PC-3 (cell line): ENCODE measurements around the gene RAB8A. TPM values are rescaled to one million over a fixed set of nuclear protein-coding genes. Genes with fewer than 3 reads are reported as not detected.
A peak's percentile ranks its signal among the peaks of the same experiment; 100 is the strongest.

Experiments used
- ATAC-seq: fragments of 200-7000 bp; cut with Tn5 transposase; 2 replicates; pipeline ENCODE4 v1.9.1; 2020; ENCODE audit warnings: mild to moderate bottlenecking, moderate library complexity
- BruUV-seq: library from RNA; stranded (reverse); fragments of 400-500 nt; replicated peaks from 2 replicates; lab custom pipeline; 2021; lab: Mats Ljungman, UMichigan
- CTCF ChIA-PET: fragments of 300-600 bp; sonication (Branson Sonifier 250); formaldehyde crosslinking; loops from one replicate; lab custom pipeline; 2022; ENCODE audit warnings: antibody characterized with exemption; lab: Charles Lee
- POLR2A ChIA-PET: fragments of 300-600 bp; sonication (Branson Sonifier 250); formaldehyde crosslinking; loops from one replicate; lab custom pipeline; 2022; ENCODE audit warnings: antibody characterized with exemption; ENCODE audit not compliant: unreplicated experiment; lab: Charles Lee
- DNase-seq: peaks from one replicate; pipeline ENCODE4 v3.0.0-alpha.2; 2015
- H2AFZ ChIP-seq: fragments of 300-600 bp; sonication (generic); 2 replicates; pipeline ENCODE4 v1.6.0; 2016; ENCODE audit warnings: antibody characterized with exemption, low read length
- H3F3A ChIP-seq: fragments of 300-600 bp; sonication (generic); one replicate; pipeline ENCODE4 v1.6.0; 2017; ENCODE audit warnings: antibody characterized with exemption, low read length, control low read depth, mild to moderate bottlenecking; ENCODE audit not compliant: unreplicated experiment
- H3K27ac ChIP-seq: fragments of 300-600 bp; sonication (generic); 2 replicates; pipeline ENCODE4 v1.5.1; 2016; ENCODE audit warnings: mild to moderate bottlenecking, low read length
- H3K27me3 ChIP-seq: fragments of 300-600 bp; sonication (generic); 2 replicates; pipeline ENCODE4 v1.6.1; 2016; ENCODE audit warnings: low read length, mixed read lengths
- H3K36me3 ChIP-seq: fragments of 300-600 bp; sonication (generic); 2 replicates; pipeline ENCODE4 v1.6.1; 2016; ENCODE audit warnings: low read depth, mixed run types, low read length, mixed read lengths
- H3K4me1 ChIP-seq: fragments of 300-600 bp; sonication (generic); 2 replicates; pipeline ENCODE4 v1.5.1; 2016; ENCODE audit warnings: low read length; ENCODE audit not compliant: insufficient read depth
- H3K4me2 ChIP-seq: fragments of 300-600 bp; sonication (generic); 2 replicates; pipeline ENCODE4 v1.6.0; 2016; ENCODE audit warnings: low read length
- H3K4me3 ChIP-seq: fragments of 300-600 bp; sonication (generic); 2 replicates; pipeline ENCODE4 v1.5.1; 2016; ENCODE audit warnings: mild to moderate bottlenecking, low read length, mixed read lengths
- H3K79me2 ChIP-seq: fragments of 300-600 bp; sonication (generic); 2 replicates; pipeline ENCODE4 v1.6.1; 2017; ENCODE audit warnings: low read length, mixed read lengths
- H3K9ac ChIP-seq: fragments of 300-600 bp; sonication (generic); 2 replicates; pipeline ENCODE4 v1.6.0; 2016; ENCODE audit warnings: mild to moderate bottlenecking, low read length
- H3K9me2 ChIP-seq: fragments of 300-600 bp; sonication (generic); replicated peaks from 2 replicates; pipeline ENCODE4 v1.6.1; 2016; ENCODE audit warnings: mixed run types, low read length, mixed read lengths
- H3K9me3 ChIP-seq: fragments of 300-600 bp; sonication (generic); 2 replicates; pipeline ENCODE4 v1.6.1; 2016; ENCODE audit warnings: low read length, mixed read lengths
- H4K20me1 ChIP-seq: fragments of 300-600 bp; sonication (generic); 2 replicates; pipeline ENCODE4 v1.6.1; 2016; ENCODE audit warnings: low read length, mixed read lengths
- CTCF ChIP-seq: fragments of 300-600 bp; sonication (generic); conservative IDR thresholded peaks from 2 replicates; pipeline ENCODE4 v1.5.1; 2017; ENCODE audit warnings: antibody characterized with exemption, low read depth, mild to moderate bottlenecking, low read length
- EZH2 ChIP-seq: fragments of 300-600 bp; sonication (generic); IDR thresholded peaks from one replicate; pipeline ENCODE4 v1.6.1; 2017; ENCODE audit warnings: antibody characterized with exemption, mild to moderate bottlenecking, low read length; ENCODE audit not compliant: unreplicated experiment
- EZH2phosphoT487 ChIP-seq: fragments of 300-600 bp; sonication (generic); IDR thresholded peaks from 2 replicates; pipeline ENCODE4 v1.6.1; 2018; ENCODE audit warnings: mild to moderate bottlenecking, antibody characterized with exemption, low read length, borderline replicate concordance
- intact Hi-C: fragments of 100-400 bp; cut with micrococcal nuclease; formaldehyde crosslinking; loops from 2 replicates; pipeline ENCODE4 v1.9.0; 2023
- total RNA-seq: library from RNA; depleted of rRNA; stranded (reverse); fragments of >200 nt; gene quantifications from 2 replicates; pipeline ENCODE4 v1.2.3, GENCODE V29; 2014

The RAB8A gene
- total RNA-seq, 1 experiment from 2014 or later, result 94.5 TPM

- no peak overlapping the region for H3K27ac ChIP-seq
- H3F3A ChIP-seq, result no peaks in the 10 kb centered on the region
- no peak overlapping the region for H3K4me3 ChIP-seq
- H3K27me3 ChIP-seq, result no peaks in the 10 kb centered on the region
- ATAC-seq (no peak), DNase-seq (no peak)
- H3K9ac ChIP-seq, result no peak overlapping the region
- TF ChIP-seq CTCF, result no peak
- no peak for TF ChIP-seq EZH2
- no peak for TF ChIP-seq EZH2phosphoT487
- POLR2A ChIA-PET, result no interaction called here
- H3K36me3 ChIP-seq, result peaks cover 60% of the 10 kb centered on the region
- H3K9me3 ChIP-seq, result no peaks in the 10 kb centered on the region
- no TSS peak for BruUV-seq
- 0 out of 2 replicates have a peak, but pooled peaks cover 7% of the 10 kb centered on the region for H3K79me2 ChIP-seq
- no peak overlapping the region for H3K4me2 ChIP-seq
- intact Hi-C loops, result loop anchor here (2.0 kb wide), 1 partner anchor 19 kb away; the partner anchor contains the start of gene RAB8A
- H4K20me1 ChIP-seq, result no peaks in the 10 kb centered on the region
- CTCF ChIA-PET, result no interaction called here
- no peak overlapping the region for H2AFZ ChIP-seq
- no peaks in the 10 kb centered on the region for H3K9me2 ChIP-seq
- peaks cover 12% of the 10 kb centered on the region for H3K4me1 ChIP-seq
These were observed 19.9 kb upstream of the RAB8A start for GRCh38 chr19:16091546-16092475.

GRCh38 chr19:16094360-16095070 lies 17.2 kb upstream of the RAB8A start:
- no TSS peak for BruUV-seq
- POLR2A ChIA-PET, result no interaction called here
- H3K27ac ChIP-seq, result peak overlapping the region; percentile 73
- H3K9me3 ChIP-seq, result no peaks in the 10 kb centered on the region
- no peak overlapping the region for H2AFZ ChIP-seq
- CTCF ChIA-PET, result interaction anchor here (0.6 kb wide), 1 partner anchor 86 kb away, joined by 5 read pairs; no protein-coding TSS in a partner anchor
- H3K4me1 ChIP-seq, result peaks cover 27% of the 10 kb centered on the region
- H3K27me3 ChIP-seq, result no peaks in the 10 kb centered on the region
- TF ChIP-seq CTCF (no peak), EZH2 (no peak), EZH2phosphoT487 (no peak)
- no peaks in the 10 kb centered on the region for H4K20me1 ChIP-seq
- no peak overlapping the region for H3K4me3 ChIP-seq
- no peaks in the 10 kb centered on the region for H3F3A ChIP-seq
- no peak overlapping the region for H3K4me2 ChIP-seq
- DNase-seq (no peak), ATAC-seq (no peak)
- no peak overlapping the region for H3K9ac ChIP-seq
- H3K36me3 ChIP-seq, result peaks cover 54% of the 10 kb centered on the region
- intact Hi-C loops, result no loop called here
- H3K79me2 ChIP-seq, result 0 out of 2 replicates have a peak, but pooled peaks cover 7% of the 10 kb centered on the region
- no peaks in the 10 kb centered on the region for H3K9me2 ChIP-seq
